K562 (cell line): ENCODE data around the gene BHLHE40. TPM values are rescaled to one million over a fixed set of nuclear protein-coding genes. Genes with fewer than 3 reads are reported as not detected.

Experiments used
- BRF1 ChIP-seq: IDR thresholded peaks from 3 replicates; pipeline ENCODE4 v1.6.1; 2011; ENCODE audit warnings: borderline replicate concordance, mild to moderate bottlenecking; ENCODE audit not compliant: insufficient read length; ENCODE audit errors: extremely low read depth
- CUX1 ChIP-seq: fragments of 200-800 bp; sonication (Bioruptor generic); IDR thresholded peaks from 2 replicates; pipeline ENCODE4 v1.6.1; 2016; ENCODE audit warnings: missing genetic modification characterization, missing compliant biosample characterization
- FOXA3 ChIP-seq, 2 experiments: fragments of 450-650 bp in 1 of 2; sonication (generic) in 1 of 2; formaldehyde crosslinking; IDR thresholded peaks in 1 of 2; conservative IDR thresholded peaks in 1 of 2; 2 replicates each; pipeline versions ENCODE4 v1.4.0 to v1.8.0; 2020 to 2022; ENCODE audit warnings: mild to moderate bottlenecking in 2 of 2, missing genetic modification reagents in 1 of 2
- HMBOX1 ChIP-seq: sonication (generic); IDR thresholded peaks from 2 replicates; pipeline ENCODE4 v1.6.1; 2016
- KLF6 ChIP-seq: fragments of 250-450 bp; sonication (Bioruptor Pico); IDR thresholded peaks from 2 replicates; pipeline ENCODE4 v1.4.0; 2020; ENCODE audit warnings: mild to moderate bottlenecking, moderate library complexity, borderline replicate concordance
- MITF ChIP-seq: IDR thresholded peaks from 2 replicates; pipeline ENCODE4 v1.6.1; 2014; ENCODE audit warnings: antibody characterized with exemption
- NFIX ChIP-seq: fragments of 250-450 bp; sonication (Bioruptor Pico); IDR thresholded peaks from 2 replicates; pipeline ENCODE4 v1.4.0; 2020; ENCODE audit warnings: low read depth, mild to moderate bottlenecking, moderate library complexity
- TEAD1 ChIP-seq, 2 experiments: fragments of 450-650 bp in 1 of 2; sonication (generic) in 1 of 2; formaldehyde crosslinking; IDR thresholded peaks; 2 replicates each; pipeline versions ENCODE4 v1.4.0 to v1.8.0; 2020 to 2022; ENCODE audit warnings: mild to moderate bottlenecking in 2 of 2, missing genetic modification reagents in 1 of 2
- ZBTB11 ChIP-seq, 3 experiments: fragments of 200-800 bp in 1 of 3; fragments of 250-450 bp in 1 of 3; fragments of 450-650 bp in 1 of 3; sonication (Bioruptor Pico) in 1 of 3; sonication (Bioruptor generic) in 1 of 3; formaldehyde crosslinking in 1 of 3; IDR thresholded peaks; 2 replicates each; pipeline versions ENCODE4 v1.6.1 to v1.8.0; 2016 to 2022; ENCODE audit warnings: mild to moderate bottlenecking in 2 of 3, missing genetic modification characterization in 2 of 3, missing compliant biosample characterization in 1 of 3, moderate library complexity in 1 of 3
- ZBTB17 ChIP-seq: fragments of 450-650 bp; formaldehyde crosslinking; IDR thresholded peaks from 2 replicates; pipeline ENCODE4 v1.4.0; 2020; ENCODE audit warnings: mild to moderate bottlenecking
- ZNF184 ChIP-seq: sonication (generic); formaldehyde crosslinking; IDR thresholded peaks from 2 replicates; pipeline ENCODE4 v1.5.0; 2020; ENCODE audit warnings: missing genetic modification reagents
- ZNF224 ChIP-seq: sonication (generic); formaldehyde crosslinking; IDR thresholded peaks from 2 replicates; pipeline ENCODE4 v1.8.0; 2022; ENCODE audit warnings: mild to moderate bottlenecking, missing genetic modification reagents
- polyA plus RNA-seq, 8 experiments: library from polyadenylated mRNA; depleted of rRNA in 4 of 8; stranded (reverse) in 5 of 8; unstranded in 3 of 8; fragments of >200 nt; fragmentation: Nextera tagmentation in 2 of 8; fragmentation: Illumina TruSeq in 1 of 8; extraction: Ambion mirVana in 2 of 8; extraction: Trizol in 1 of 8; gene quantifications; 2 replicates each; pipeline versions ENCODE4 v1.2.1 to v1.2.3, GENCODE V29; 2011 to 2014; ENCODE audit warnings: inconsistent platforms in 1 of 8, missing spikeins in 1 of 8
- total RNA-seq, 7 experiments: library from RNA; depleted of rRNA in 6 of 7; stranded (reverse); fragments of >200 nt in 6 of 7; fragmentation: Illumina TruSeq in 2 of 7; extraction: Trizol in 2 of 7; gene quantifications; 2 replicates each; pipeline versions ENCODE4 v1.2.1 to v1.2.3, GENCODE V29; 2011 to 2021; ENCODE audit warnings: low replicate concordance in 1 of 7
- TF ChIP-seq, protein P1 (sequence below): fragments of 450-650 bp; IDR thresholded peaks from 2 replicates; pipeline ENCODE4 v1.6.1; 2016; ENCODE audit warnings: antibody characterized with exemption

BHLHE40 gene
- total and polyA plus RNA-seq, 9 of the 15 experiments (the other 6 are each of a cell fraction or from before 2014, with no cell fraction given), result 12.0 to 83.9 (median 31.4) TPM

DNA sequence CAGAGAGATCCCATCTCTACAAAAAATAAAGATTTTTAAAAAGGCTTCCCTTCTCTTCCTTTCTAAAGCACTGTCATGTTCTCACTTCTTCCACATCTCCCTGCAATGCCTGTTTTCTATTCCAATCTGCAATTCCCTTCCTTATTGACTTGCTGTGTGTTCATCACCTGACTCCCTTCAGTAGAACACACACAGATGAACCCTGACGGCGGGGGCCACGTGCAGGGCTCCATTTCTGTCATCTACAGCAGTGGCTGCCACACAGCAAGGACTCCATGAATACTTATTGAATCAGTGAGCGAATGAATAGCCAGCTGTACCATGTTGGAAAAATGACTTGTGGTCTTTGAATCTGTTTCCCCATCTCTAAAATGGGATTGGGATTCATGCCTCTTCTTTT lies 26.1 kb downstream of the BHLHE40 start (continued):
- TF ChIP-seq NFIX, result 0 out of 2 replicates have a peak, but pooled peaks have one; percentile 2
- 0 out of 2 replicates have a peak, but pooled peaks have one; percentile 36 for TF ChIP-seq ZBTB17 (CRISPR knock-in tag)
- no peak for TF ChIP-seq CUX1
- TF ChIP-seq HMBOX1, result no peak
- TF ChIP-seq FOXA3 (CRISPR knock-in tag; conservative IDR thresholded peaks at IDR 0.05 in 1 of 2, IDR thresholded peaks at IDR 0.05 in 1 of 2), result 0 out of 4 replicates have a peak, but pooled peaks of 1 of the 2 experiments have one; percentile 27
- TF ChIP-seq, protein P1, sequence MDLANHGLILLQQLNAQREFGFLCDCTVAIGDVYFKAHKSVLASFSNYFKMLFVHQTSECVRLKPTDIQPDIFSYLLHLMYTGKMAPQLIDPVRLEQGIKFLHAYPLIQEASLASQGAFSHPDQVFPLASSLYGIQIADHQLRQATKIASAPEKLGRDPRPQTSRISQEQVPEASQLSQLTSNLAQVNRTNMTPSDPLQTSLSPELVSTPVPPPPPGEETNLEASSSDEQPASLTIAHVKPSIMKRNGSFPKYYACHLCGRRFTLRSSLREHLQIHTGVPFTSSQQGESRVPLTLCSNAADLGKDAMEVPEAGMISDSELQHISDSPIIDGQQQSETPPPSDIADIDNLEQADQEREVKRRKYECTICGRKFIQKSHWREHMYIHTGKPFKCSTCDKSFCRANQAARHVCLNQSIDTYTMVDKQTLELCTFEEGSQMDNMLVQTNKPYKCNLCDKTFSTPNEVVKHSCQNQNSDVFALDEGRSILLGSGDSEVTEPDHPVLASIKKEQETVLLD, result no peak
- TF ChIP-seq BRF1, result no peak
- TF ChIP-seq ZBTB11 (CRISPR knock-in tag; IDR thresholded peaks at IDR 0.05), result no peak
- 0 out of 2 replicates have a peak, but pooled peaks have one; percentile 49 for TF ChIP-seq KLF6 (CRISPR knock-in tag)
- no peak for TF ChIP-seq ZNF224 (CRISPR knock-in tag)
- TF ChIP-seq TEAD1 (CRISPR knock-in tag; IDR thresholded peaks at IDR 0.05), result no peak
- TF ChIP-seq MITF, result 0 out of 2 replicates have a peak, but pooled peaks have one; percentile 16
- TF ChIP-seq ZNF184 (CRISPR knock-in tag), result no peak
